AG09309 (cell line): ENCODE results near the gene DNAJC18.
"Not testable (repeated sequence)": the region's sequence is repeated elsewhere in the genome, so short reads cannot be mapped to it uniquely, and the experiment has no call there.

Experiments
- DNase-seq: peaks from one replicate; pipeline ENCODE4 v3.0.0-alpha.2; 2010; ENCODE audit warnings: low read depth
- H3K4me3 ChIP-seq: 2 replicates; pipeline ENCODE4 v1.5.1; 2011; ENCODE audit warnings: mild to moderate bottlenecking, low read depth, low read length, moderate library complexity; ENCODE audit not compliant: control insufficient read depth
- CTCF ChIP-seq: IDR thresholded peaks from 2 replicates; pipeline ENCODE4 v1.5.1; 2011; ENCODE audit warnings: mild to moderate bottlenecking, low read depth, low read length, inconsistent platforms; ENCODE audit not compliant: insufficient read depth, control insufficient read depth; ENCODE audit errors: missing control alignments

The DNAJC18 gene

DNA sequence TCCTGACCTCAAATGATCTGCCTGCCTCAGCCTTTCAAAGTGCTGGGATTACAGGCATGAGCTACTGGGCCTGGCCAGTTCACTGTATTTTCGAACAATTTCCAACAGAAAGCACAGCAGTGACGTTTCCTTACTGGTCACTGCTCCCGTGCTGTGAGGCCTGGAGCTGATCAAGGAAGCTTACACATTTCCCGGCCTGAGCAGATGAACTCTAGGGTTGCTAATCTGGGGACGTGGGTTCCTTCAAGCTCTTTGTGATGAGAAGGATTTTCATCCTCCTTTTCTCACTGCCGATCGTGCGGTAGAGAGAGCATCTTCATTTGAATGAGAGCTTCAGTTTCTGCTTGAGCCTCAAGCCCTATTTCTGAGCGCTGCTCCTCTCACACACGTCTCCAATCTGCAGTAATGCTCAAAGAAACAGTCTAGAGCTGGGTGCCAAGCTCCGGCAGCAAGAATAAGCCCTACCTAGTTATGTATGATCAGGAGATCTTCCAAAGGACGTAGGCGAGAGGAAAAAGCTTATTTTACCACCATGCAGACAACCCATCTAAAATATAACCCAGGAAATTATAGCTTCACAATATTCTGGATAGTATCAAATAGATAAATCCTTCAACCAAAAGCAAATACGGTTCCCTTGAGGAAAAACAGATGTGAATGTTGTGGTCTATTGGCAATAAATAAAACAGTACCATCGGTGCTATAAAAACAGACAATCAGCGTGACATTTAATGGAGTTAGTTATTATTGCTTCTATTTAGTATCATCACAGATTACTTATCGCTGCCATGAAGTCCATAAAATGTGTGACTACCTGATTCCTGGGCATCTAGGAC lies 28.1 kb downstream of the DNAJC18 start:
- DNase-seq: no peak
- no peak overlapping the region for H3K4me3 ChIP-seq
- no peak for TF ChIP-seq CTCF

DNA sequence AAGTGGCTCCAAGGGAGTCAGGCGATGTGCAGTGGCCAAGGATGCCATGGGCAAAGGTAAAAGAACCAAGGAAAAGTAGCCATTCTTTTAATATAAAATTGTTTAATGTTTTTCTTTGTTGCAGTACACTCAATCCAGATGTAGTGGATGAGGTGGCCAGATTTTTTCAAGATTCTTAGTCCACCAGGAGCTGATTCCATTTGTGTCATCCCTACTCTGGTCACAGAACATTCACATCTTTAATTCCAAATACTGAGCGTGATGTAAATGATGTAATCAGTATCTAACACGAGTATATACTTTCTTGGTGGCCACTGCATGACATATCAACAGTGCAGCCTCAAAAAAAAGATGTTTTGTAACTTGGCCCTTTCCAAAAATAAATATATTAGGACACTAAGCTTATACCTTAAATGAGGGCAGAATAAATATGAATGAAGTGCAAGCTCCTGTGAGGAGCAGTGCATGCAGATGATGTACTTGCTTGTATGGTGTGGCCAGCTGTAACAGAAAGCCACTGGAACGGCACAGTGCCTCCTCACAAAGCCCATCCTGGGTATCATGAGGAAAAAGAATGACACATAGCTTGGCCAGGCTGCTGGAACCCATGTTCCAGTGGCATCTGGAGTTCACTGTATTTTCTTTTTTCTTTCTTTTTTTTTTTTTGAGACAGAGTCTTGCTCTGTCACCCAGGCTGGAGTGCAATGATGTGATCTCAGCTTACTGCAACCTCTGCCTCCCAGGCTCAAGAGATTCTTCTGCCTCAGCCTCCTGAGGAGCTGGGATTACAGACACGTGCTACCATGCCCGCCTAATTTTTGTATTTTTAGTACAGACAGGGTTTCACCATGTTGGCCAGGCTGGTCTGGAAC lies 29.0 kb downstream of the DNAJC18 start:
- no peak for DNase-seq
- no peak overlapping the region for H3K4me3 ChIP-seq
- no peak for TF ChIP-seq CTCF

DNA sequence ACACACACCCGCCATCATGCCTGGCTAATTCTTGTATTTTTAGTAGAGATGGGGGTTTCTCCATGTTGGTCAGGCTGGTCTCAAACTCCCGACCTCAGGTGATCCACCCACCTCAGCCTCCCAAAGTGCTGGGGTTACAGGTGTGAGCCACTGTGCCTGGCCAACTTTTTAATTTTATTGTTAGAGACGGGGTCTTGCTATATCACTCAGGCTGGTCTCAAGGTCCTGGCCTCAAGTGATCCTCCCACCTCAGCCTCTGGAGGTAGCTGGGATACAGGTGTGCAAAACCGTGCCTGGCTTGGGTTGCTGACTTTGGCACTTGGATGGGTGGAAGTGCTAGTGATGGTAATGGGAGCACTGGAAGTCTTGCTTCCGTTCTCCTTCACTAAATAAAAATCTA lies 30.2 kb downstream of the DNAJC18 start:
- H3K4me3 ChIP-seq, DNase-seq: not testable (repeated sequence)

DNA sequence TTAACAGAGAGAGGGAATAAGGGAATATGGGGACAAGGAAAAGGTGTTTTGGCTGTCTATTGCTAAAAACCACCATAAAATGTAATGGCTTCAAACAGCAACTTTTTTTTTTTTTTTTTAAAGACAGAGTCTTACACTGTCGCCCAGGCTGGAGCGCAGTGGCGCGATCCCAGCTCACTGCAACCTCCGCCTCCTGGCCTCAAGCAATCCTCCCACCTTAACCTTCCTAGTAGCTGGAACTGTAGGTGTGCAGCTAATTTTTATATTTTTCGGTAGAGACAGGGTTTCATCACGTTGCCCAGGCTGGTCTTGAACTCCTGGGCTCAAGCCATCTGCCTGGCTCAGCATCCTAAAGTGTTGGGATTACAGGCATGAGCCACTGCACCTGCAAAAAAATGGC lies 31.1 kb downstream of the DNAJC18 start:
- no peak for TF ChIP-seq CTCF
- no peak overlapping the region for H3K4me3 ChIP-seq
- no peak for DNase-seq

- TF ChIP-seq CTCF: no peak
- H3K4me3 ChIP-seq: no peak overlapping the region
- no peak for DNase-seq
These were observed 31.8 kb downstream of the DNAJC18 start for GRCh38 chr5:139407517-139407916.

DNA sequence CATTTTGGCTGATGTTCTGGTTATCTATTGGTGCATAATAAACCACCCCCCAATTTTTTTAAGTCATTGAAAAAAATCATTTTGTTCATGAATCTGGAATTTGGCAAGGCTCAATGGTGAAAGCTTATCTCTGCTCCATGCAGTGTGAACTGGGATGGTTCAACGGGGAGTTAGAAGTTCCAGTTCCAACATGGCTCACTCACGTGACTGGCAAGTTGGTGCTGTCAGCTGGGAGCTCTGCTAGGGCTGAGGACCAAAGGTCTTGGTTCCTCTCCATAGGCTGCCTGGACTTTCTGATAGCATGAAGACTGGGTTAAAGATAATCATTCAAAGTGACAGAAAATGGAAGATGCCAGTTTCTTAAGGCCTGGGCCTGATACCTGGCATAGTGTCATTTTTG lies 32.4 kb downstream of the DNAJC18 start:
- TF ChIP-seq CTCF: no peak
- H3K4me3 ChIP-seq: no peak overlapping the region
- DNase-seq: no peak

DNA sequence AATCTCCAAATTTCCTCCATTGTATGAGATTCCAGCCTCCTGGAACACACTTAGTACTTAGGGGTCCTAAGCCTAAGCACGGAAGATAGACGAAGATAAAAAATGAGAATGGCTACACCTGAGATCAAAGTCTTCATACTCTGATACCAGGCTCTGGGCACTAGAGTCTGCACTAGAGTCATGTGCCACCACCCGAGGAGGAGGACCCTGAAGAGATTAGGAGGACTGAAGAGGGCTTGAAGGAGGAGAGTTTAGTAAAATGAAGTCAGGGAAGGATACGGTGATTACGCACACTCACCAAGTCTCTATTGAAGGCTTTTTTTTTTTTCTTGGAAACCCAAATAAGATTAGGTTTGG lies 34.9 kb downstream of the DNAJC18 start:
- TF ChIP-seq CTCF: no peak
- no peak for DNase-seq
- no peak overlapping the region for H3K4me3 ChIP-seq
